NCI-H526 (cell line): ENCODE measurements around the gene TCFL5.

ENCODE experiments used
- DNase-seq, 2 experiments: peaks; one replicate each; lab custom pipeline; 2025; lab: John Stamatoyannopoulos, UW

TCFL5 gene

GRCh38 chr20:62861726-62862336 is at the start of gene TCFL5:
Gene TCFL5 (minus strand): TSS chr20:62861822. CDS start chr20:62861670, 152 bp downstream.
- DNase-seq = peak; percentile 58 to 93

- DNase-seq = no peak
Observed at GRCh38 chr20:62910777-62911497, 49.3 kb upstream of the TCFL5 start.

- DNase-seq = no peak
Observed at GRCh38 chr20:62910217-62910766, 48.7 kb upstream of the TCFL5 start.

GRCh38 chr20:62908971-62909791 is 47.6 kb upstream of the TCFL5 start:
- DNase-seq = no peak

- DNase-seq = peak in 1 of 2 experiments; percentile 45
Observed at GRCh38 chr20:62907384-62908317, 46.0 kb upstream of the TCFL5 start.

DNA sequence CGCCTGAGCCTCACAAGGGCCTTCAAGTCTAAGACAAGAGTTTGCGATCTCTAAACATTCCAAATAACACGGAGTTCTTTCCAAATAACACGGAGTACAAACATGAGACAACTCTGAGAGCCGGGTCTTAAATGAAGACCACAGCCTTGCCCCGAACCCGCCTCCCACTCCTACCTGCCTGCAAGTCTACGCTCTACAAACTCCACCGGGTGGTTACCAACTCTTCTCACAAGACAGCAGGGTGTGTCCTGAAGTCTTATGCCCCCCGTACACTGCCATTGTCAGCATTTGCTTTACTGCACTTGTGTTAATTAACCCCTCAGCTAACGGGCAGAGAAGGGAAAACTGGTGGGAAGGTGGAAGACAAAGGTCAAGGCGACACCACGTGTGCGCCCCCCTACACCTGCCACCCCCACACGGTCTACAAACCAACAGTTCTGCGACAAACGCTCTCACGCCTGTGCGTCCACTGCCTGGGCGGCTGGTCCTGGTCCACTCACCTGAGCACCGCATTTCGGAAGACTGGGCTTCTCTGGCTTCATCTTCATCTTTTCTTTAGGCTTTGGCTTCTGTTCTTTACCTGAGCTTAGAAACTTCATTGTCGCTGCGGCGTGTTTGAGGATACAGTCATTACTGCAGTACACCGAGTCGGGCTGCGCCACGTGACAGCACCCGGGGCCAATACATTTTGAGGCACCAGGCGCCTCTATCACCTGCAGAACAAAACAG is 45.2 kb upstream of the TCFL5 start:
- DNase-seq = no peak

- no peak for DNase-seq
Observed at GRCh38 chr20:62906209-62906608, 44.6 kb upstream of the TCFL5 start.

DNA sequence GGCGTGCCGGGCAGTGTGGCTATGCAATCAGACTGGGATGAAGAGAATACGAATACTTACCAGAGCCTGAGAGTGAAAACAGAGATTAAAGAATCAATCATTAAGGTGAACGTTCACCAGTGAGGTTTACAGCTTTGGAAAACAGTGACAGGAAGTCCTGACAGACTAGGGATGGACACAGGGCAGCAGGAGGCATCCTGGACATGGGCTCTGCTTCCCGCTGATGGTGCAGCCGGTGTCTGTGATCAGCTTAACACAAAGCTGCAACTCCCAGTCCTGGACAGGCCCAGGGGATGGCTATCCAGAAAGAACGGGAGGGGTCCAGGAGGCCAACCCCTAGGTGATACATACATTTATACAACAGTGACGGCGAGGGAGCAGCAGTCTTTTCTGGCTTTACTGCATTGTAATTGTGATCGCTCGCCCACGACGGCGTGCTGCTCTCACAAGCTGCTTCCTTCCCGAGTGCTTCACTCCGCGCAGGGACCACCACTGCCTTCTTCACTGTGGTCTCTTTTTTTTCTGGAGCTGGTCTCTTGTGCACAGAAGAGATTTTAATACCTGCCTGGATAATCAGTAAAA is 44.0 kb upstream of the TCFL5 start:
- no peak for DNase-seq

- DNase-seq = no peak
Observed at GRCh38 chr20:62902926-62903615, 41.4 kb upstream of the TCFL5 start.

DNA sequence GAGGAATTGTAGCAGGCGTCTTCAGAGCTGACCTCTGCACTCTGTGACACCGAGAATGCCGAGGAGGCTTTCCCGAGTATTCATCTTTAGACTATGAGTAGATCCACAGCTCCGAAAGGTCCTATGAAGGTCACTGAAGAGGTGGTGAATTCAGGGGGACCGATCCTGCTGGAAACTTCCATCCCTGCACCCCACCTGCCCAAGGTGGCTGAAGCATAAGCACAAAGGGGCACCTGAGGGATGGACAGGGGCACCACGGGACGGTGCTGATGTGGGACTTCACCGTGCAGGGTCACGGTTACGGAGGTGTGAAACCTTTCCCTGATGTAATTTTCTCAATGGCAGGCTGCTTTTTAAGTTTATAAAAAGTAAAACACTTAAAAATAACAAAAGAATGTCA is 40.3 kb upstream of the TCFL5 start:
- DNase-seq = no peak

GRCh38 chr20:62900692-62901584 is 39.3 kb upstream of the TCFL5 start:
- DNase-seq = peak; percentile 59 to 62

DNA sequence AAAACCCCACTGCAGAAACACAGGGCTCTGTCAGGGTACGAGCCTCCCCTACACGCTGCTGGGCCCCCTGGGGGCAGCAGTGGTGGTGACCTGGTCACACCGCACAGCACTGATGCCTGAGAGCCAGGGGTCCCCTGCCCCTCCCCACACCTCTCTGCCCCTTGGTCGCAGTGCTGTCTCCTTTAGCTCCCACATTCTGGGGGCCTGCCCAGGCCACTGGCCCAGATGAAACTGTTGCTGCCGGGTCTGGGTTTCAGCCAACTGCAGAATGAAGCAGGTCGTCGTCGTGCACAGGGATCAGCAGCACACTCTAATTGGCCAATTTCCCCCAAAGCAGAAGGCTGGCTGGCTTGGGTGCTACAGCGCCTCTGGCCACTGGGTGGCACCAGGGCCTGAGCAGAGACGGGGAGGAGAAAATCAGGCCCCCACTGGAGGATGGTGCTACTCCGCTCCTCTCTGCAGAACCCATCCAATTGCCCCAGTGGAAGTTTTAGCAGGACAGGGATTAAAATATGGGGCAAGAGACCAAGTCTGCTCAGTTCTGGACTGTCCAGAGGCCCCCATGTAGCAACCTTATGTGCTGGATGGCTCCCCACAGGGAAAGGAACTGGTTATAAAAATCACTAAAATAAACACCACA is 38.5 kb upstream of the TCFL5 start:
- DNase-seq = peak; percentile 45 to 90

DNA sequence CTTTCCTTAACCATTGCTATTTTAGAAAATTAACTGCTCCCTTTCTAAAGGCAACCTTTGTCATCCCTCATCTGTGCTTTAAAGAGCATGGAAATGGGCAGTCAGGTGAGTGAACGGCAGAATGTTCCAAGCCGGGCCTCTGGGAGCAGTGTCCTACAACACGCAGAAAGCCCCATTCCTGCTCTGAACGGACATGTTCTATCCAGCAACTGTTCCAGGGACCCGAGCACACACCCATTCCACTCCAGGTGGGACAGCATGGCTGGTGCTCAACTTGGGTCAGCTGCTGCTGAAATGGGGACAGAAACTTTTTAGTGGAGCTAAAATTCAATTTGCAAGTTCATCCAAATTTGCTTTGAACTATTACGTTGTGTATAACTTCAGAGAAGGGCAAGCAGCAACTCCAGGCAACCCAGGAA is 38.0 kb upstream of the TCFL5 start:
- peak in 1 of 2 experiments; percentile 57 for DNase-seq

DNA sequence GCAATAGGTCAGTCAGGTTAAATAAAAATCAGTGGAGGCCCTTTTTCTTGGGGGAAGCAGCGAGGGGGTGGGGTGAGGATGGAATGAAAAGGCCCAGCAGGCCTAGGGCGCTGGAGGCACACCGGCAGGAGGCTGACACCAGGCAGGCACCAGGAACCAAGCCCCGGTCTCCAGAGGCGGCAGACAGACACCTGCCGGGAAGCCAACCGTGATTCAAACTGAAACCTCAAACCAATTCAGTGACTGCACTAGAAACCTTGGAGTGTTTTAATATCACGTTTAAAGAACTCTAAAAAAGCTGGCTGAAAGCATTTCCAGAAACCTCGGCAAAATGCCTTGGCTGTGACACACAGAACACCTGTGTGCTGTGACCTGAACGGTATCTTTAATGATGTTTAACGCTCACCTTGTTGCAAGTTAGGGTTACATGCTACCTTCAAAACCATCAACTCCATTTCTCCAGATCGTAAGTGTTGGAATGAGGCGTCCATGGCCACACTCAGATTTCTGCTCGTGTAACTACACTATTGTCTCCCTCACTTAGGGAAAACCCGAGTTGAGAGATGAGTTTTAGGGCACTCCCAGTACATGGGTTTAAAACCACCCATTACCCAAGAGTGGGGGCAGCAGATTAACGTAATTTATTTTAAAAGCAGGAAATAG is 37.5 kb upstream of the TCFL5 start:
- DNase-seq = no peak

DNA sequence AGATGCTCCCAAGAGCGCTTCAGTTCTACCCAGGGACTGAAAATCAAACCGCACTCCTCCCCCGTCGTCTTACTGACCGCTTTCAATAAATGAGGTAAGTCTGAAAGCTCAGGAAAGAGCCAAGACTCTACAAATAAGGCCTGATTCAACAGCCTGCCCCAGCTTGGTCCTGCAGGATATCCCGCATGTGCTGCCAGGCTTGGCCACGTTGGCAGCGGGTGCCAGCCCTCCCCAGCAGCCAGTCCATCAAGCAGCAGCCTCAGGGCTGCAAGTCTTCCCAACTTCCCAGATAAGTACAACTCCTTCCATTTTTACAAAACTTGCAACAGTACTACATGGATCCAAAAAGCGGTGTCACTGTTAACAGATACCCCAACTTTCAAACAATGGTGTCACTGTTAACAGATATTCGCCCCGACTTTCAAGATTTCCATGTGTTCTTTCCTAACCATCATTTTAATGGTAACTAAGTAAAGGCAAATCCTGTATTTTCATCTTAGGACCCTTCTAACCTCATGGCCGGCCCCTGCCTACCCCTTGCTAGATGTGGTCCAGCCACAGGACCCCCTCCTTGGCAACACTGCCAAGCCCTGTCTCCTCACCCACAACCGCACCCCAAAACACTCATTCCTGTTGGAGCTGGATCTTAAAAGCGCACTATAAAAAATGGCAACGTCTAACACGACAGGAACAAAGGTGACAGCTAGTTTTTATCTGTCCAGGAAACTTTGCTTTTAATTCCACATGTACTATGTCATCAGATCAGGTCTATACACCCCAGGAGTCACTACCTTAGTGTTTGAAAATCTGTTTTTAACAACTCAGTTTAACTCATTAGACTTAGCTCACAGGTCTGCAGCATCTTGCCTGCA is 36.7 kb upstream of the TCFL5 start:
- DNase-seq = no peak

DNA sequence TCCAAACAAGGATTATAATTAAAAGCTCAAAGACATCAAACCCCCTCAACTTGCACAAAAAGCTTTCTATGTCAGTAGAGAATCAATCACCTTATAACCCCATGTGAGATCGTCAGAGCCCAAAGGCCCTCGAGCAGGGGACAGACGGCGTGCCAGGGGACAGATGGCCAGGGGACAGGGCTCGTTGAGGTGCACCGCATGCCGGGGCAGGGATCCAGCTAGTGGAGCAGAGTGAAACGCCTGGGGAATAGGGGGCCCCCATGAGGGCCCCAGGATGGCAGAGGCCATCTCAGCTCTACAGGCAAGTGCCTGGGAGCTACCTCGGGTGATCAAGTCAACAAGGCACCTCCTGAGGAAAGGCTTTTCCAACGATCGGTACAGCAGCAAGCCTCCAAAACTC is 36.0 kb upstream of the TCFL5 start:
- no peak for DNase-seq

DNA sequence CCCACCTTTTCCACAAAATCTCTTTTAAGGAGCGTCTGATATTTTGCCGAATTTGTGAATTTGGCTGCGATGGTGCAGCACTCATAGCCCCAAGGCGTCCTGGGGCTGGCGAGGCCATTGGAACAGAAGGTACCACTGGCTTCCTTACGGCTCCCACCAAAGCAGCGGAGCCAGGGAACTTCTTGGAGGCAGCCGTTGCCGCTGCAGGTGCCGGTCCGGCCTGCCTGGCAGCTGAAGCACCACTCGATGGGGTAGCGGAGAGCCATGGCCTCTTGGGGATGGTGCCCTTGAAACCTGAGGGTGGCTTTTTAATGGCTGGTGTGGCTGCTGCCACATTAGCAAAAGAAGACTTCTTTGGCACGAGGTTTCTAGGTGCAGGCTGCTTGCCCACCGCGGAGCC is 34.9 kb upstream of the TCFL5 start:
- DNase-seq = no peak
